Stimulated activated CD4-positive, alpha-beta T cell treated with anti-CD3 and anti-CD28 coated beads, TNF-alpha, amount 100 ng/mL, for 1 hour (primary cell): ENCODE data around the gene PIM2.

Experiments used
- DNase-seq, 3 donors: peaks; one replicate each; pipeline ENCODE4 v3.0.0-alpha.2; 2020; ENCODE audit warnings: low read depth in 3 of 3, low spot score in 1 of 3

The PIM2 gene

DNA sequence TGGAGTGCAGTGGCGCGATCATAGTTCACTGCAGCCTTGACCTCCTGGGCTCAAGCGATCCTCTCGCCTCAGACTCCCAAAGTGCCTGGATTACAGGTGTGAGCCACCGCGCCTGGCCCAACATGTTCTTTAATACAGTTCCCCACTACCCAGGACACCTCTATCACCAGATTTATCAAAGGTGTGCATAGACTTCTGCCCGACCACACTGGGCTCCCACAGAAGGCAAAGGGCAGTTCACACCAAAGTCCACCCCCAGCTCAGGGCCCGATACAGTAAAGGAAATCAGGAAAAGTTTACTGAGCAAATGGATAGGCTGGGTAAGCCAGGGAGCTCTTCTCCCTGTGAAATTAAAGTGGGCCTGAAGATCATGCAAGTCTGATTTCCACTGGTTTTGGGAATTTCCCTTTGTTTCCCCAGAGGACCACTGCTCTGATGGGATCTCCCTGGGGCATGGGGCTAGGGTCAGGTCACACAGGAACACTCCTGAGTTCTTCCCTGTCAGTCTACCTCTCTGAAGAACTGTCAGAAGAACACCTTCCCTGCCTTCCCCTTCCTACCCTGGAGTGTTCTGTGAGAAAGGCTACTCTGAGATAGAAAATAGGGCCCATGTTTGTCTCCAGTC, 17.7 kb upstream of the PIM2 start:
- DNase-seq, result no peak

DNA sequence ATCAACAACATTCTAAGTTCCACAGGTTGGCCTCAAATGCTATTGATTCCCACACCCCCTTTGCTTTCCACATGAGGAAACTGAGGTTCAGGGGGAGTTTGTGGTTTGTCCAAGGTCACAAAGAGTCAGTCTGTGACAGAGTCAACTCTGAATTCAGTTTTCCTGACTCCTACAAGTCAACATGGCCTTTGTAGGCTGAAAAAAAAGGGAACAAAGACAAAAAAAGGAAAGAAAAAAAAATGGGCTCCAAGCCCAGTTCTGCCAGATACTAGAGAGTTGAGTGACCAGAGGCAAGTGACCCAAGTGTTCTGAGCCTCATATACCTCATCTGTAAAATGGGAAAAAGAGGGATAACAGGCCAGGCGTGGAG, 16.5 kb upstream of the PIM2 start:
- DNase-seq, result no peak

DNA sequence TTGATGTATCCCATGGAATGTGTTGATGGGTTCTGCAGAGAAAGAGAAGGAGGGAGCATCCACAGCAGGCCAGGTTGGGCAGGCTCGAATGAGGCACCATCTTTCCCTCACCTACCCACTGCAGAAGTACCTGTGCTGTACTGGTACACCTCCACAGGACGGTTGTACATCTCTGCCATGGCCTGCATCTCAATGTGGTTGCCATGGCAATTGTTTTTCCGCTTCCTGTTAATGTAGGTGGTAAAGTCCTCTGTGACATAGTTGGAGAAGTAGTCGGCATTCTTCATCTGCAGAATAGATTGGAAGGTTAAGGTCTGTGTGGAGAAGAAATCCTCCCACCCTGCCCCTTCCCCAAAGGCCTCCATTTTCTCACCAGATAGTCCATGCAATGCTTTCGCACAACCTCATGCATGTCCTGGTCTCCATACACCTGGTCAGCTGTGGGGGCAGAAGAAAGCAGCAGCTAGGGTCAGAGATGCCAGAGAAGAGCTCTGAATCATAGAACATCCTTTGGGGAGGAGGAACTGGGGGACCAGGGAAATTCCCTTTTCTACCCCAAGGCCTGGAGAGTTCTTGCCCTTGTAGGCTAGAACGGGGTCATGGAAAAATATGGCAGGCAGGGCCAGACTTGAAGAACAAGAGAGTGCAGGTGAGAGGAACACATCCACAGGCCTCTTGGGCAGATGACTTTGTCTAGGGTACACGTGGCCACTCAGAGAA, 15.9 kb upstream of the PIM2 start:
- no peak for DNase-seq

DNA sequence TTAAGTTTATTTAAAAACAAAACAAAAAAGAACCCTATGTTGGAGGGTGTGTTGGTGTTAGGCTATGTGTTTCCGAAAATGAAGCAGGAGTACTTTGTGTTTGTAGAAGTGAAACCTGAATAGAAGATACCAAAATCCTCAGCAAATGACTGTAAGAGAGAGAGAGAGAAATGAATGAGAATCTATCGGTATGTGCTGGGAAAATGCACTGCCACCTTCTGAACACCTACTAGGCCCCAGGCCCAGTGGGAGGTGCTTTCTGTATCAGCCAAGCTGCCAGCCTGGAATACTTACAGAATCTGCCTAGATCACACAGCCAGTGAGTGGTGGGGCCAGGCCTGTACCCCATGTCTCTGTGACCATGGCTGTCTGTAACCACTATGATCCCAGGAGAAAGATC, 14.9 kb upstream of the PIM2 start:
- DNase-seq, result no peak

DNA sequence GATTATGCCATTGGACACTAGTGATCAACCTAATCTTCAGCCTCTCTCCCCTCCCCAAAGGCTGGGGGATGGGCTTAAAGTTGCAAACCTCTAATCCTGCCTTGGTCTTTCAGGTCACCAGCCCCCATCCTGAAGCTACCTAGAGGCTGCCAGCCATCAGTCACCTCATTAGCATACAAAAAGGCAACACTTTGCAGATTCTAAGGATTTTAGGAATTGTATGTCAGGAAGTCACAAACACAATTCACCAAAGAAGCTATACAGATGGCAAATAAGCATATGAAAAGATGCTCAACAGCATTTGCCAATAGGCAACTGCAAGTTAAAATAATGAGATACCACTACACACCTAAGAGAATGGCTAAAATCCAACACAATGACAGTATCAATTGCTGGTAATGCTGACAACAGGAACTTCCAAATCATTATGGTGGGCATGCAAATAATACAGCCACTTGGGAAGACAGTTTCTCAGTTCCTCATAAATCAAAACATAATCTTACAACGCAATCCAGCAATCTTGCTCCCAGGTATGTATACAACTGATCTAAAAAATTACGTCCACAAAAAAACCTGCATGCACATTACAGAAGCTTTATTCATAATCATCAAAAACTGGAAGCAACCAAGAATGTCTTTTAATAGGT, 9.0 kb upstream of the PIM2 start:
- no peak for DNase-seq

DNA sequence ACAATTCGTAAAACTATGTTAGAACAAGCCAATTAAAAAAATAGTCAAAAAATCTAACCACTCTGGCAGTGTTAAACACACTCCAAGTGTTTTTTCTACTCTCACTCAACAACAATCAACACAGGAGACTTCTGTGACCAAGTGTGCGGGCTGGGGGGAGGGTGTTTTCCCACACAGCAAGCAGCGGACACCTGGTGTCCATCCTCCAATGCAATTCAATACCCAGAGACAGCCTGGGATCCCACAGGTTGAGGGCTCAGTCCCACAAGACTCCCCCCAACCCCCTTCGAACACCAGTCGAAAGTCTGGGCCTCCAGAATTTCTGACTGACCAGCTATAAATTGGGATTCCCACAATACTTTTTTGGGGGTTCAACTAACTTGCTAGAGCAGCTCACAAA, 8.3 kb upstream of the PIM2 start:
- DNase-seq, result no peak

DNA sequence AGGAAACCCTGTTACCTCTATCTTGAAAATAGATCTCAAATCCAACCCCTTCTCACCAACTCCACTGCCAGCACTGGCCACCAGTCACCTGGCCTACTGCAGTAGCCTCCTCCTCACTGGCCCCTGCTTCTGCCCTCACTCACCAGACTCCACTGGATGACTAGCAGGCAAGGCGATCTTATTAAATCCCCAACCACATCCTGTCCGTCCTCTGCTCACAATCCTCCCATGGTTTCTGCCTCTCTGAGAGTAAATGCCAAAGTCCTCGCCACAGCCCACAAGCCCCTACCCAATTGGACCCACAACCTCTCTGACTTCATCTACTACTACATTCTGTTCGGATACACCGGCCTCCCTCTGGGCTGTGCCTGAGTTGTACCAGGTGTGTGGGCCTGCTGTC, 5.4 kb upstream of the PIM2 start:
- DNase-seq, result no peak

DNA sequence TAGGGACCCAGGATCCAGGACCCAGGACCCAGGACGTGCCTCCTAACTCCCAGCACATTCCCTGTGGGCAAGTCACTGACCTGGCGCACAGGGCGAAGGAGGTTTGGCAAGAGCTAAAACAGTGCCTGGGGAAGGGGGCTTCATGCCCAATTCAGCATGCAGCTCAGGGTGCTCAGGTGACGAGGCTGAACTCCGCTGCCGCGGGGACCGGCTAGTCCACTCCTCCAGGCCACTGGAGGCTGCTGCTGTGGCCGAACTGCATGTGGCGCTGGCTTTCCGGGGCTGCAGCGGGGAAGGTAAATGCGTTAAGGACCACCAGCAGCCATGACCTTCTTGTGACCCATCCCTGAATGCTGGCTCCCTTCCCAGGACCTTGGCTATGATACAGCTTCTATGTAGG, 4.9 kb upstream of the PIM2 start:
- DNase-seq, result no peak

DNA sequence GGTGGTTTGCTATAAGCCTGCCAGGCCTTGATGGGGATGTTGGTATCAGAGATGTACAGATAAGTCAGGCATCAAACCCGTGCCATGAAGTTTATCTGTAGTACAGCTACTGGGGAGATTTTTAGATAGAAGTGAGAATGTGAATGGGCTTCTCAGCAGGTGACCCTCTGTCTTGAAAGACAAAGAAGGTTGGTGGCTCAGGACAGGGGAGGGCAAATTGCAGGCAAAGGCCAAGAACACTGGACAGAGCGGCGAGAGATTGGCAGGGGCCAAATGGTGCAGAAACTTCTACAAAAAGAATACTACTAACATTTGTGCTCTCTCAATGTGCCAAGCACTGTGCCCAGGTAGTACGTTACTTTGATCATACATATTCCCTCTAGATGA, 1.9 kb upstream of the PIM2 start:
- DNase-seq, result no peak

DNA sequence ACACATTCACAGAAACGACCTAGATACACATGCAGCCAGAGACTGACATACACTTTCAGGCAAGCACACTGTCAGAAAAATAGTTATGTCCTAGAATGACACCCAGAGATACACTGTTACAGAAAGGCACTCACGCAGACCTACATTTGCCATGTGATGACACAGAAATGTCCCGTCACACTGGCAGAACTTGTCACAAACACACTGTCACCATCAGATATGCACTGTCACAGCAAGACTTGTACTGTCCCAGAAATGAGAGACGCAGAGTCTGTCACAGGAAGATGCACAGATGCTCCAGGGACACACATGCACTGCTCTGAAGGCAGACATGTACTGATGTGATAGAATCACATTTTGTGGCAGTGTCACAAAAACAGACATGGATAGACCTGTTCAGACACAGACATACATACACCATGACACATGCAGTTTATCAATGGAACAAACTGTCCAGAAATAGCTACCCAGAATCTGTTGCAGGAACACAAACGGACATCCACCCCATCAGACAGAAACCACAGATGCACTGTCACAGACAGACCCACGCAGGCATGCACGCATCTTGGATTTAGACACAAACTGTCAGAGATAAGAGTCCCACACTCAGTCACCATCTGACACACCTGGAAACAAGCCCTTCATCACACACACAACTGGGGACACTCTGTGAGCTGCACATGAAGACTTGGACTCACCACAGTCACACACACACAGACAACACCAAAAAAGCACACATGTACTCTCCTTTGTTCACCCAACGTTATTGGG, 1.3 kb upstream of the PIM2 start:
- no peak for DNase-seq

DNA sequence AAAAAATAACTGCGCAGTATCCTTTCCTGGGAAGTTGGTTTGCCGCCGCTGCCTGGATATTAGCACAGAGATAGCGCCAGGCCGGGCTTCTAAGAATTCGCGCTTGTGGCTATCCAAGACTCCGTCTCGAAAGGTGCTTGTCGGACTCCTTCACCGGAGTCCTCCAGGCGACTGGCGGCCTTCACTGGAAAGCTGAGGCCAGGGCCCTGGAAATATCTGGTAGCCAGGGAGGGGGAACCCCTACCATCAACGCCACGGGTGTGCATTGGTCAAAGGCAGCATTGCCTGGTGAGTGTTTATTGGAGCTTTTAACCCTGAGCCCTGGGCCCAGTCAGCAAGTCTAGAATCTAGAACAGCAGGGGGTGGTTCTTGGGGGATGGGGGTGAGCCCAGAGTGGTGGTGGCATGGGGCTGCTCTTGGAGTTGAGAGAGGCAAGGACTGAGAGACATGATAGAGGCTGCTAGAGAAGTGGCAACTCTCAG, 577 bp upstream of the PIM2 start:
- DNase-seq, result no peak

DNA sequence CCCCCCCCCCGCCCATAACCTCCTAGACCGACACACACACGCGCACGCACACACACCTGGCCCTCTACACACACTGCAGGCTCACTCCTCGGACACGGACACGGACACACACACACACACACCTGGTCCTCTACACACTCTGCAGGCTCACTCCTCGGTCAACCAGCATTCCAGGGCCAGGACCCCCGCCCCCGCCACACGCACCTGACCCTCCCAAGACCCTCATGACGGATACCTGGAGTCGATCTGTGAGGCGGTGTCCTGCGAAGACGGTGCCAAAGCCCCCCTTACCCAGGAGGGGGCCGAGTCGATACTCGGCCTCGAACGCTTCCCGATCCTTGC, 552 bp downstream of the PIM2 start:
- DNase-seq, result no peak

DNA sequence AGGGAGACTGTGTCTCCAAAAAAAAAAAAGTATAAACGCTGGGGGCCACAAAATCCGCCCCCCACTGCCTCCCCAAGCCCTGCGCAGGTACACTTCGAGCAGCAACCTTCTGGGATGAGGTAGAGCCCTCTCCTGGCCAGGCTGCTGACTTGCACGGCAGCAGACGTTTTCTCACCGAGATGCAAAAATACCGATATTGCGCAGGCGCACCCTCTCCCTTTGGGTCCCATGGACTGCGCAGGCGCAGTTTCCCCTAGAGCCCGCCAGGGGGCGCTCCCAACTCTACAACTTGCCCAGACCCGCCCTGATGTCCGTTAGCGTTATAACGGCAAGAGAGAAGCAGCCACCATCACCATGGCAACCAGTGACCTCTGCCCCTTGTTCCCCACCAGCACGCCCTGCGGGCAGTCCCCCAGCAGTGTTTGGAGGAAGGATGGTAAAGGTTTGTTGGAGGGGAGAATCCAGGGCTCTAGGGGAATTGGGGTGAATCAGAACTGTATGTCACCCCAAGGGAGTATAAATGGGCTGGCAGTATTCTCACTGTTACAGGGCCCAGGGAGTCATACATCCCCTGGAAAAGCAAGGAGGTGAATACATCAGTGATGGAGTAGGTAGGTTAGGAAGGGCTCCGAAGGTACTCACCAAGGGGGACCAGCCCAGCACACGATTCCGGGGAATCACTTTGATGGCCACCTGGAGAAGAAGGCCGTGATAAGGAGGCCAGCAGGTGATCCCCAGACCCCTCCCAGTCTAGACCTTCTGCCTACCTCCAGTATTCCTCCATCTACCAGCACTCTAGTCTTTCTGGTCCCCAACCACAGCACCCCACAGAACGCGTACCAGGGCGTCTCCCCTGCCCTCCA, 1.5 kb downstream of the PIM2 start:
- peak; percentile 70 to 82 (median 71) for DNase-seq

DNA sequence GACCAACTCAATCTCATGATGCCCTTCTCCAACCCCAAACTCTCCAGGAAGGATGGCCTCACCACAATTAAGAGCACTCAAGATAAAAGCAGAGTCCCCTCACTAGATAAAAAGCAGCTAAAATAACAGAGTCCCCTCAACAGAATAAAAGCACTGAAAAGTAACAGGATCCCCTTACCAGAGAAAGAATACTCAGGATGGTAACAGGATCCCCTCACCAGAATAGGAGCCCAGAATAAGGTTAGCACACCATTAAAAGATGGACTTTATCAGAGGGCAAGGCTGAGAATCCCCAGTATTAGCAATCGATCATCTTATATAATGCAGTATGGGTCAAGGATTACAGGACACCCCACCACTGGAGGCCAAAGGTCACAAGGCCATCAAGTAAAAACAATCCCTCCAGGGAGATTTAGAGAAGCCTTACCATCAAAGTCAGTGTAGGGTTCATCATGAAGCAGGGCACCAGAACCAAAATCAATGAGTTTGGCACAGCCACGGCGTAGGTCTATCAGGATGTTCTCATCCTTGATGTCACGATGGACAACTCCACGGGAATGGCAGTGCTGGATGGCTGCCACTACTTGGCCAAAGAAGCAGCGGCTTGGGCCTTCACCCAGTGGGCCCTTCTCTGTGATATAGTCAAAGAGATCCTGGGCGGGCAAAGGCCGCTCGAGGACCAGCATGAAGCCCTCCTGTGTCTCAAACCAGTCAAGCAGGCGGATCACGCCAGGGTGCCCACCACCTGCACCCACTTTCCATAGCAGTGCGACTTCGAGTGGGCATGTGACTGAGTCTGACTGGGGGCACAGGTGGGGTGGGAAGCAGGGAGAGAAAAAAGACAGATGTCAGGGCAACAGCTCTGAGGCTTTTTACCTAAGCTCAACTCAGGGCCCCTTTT, 4.0 kb downstream of the PIM2 start:
- no peak for DNase-seq

DNA sequence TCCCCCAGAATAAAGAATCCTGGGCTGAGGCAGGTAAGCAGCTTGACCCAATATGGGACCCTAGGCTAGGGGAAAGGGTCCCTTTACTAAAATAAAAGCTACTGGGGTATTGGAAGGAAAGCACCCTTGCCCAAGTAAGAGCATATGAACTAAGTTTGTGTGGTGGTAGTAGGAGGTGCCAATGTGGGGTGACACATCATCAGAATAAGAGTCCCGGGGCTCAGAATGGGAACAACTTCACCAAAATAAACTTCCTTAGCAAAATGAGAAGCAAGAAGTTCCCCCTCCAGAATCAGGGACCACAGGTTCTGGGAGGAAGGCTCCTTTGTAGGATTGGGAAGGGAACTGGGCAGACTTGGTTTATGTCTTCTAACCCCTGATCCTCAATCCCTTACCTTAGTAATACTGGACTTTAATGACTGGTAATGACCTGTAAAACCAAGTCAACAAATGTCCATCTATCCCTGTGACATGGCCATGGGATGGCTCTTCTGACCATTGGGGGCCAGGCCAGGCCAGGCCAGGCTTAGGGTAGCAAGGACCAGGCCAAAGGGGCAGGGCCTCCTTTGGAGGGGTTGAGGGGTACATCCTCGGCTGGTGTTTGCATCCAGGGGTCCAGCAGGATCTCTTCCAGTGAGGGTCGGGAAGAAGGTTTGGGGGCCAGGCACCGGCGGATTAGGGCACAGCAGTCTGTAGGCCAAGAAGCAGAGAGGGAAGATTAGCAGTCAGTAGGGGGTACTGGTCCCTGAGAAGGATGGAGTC, 5.0 kb downstream of the PIM2 start:
- DNase-seq, result no peak

DNA sequence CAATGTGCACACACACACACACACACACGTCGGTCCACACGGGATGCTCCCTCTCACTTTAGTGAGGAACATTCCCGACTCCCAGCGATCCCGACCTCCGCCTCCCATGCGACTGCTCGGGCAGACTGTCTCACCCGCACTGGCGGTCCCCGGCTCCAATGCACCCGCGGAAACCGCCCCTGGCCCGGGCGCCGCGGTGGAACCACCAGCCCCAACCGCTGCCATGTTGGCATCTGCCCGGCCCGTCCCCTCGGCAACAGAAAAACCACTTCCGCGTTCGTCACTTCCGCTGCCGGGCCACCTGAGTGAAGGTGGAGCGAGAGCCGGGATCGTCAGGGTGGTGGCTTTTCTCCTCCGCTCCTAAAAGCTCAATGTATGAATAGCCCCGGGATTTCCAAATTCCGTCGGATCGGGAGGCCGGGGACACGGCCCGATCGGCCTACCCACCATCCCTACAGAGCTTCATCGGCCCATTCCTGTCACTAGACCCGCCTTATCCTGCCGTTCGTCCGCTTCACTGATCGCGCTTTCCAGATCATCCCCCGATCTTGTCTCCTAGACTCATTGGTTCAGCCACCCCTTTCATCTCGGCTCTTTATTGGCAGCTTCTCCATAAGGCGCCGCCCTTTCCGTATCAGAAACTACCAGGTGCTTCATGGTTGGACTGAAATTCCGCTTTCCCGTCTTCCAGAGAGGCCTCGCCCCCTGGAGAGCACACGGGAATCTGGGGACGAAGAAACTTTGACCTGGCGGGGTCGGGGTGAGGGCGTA, 7.2 kb downstream of the PIM2 start, which contains the start of gene SLC35A2:
Gene SLC35A2, minus strand, starts transcription at position 235 of the 771 bp plus-strand sequence. Its CDS starts 10 bp downstream, at position 225.
- DNase-seq, result peak; percentile 59 to 84 (median 74)

DNA sequence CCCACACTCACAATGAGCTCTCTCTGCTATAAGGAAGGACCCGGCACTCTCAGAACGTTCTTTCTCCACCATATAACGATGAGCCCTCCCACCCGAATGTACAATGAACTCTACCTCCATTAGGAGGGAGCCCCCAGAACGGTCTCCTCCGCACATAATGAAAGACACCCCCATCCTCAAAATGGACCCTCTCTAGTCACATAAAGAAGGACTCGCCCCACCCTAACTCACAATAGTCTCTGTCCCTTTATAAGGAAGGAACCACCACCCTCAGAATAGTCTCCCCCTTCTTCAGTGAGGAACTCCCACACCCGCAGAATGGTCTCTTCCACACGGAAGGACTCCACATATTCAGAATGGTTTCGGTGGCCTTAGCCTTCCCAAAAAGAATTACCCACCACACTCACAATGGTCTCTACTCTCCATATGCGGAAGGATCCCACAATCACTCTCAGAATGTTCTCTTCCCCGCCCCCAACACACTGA, 7.9 kb downstream of the PIM2 start:
- DNase-seq, result no peak

DNA sequence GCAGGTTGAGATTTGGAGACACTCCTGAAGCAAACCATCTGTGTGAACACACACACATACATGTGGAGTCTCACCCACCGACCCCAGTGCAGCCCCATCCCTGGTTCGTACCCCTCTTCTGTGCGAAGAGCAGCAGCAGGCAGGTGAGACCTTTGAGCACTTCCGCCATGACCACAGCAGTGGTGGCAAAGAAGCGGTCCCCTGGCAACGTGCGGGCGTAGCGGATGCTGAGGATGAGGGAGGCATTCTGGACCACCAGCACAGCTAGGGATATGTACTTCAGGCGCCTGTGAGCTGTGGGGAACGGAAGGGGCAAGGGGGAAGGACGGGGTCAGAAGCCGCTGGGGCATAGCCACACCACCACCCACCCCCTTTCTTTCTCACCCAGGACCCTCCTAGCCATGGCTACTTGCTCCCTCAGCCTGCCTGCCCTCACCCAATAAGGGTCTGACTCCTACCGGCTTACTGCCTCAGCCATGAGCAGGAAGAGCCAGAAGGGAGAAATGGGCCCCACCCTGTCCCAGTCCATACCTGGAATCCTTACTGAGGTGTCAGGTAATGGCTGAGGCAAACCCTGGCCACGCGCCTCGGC, 9.0 kb downstream of the PIM2 start:
- no peak for DNase-seq
